SHP77 (cell line): ENCODE measurements around the gene GMPR.
A peak's percentile ranks its signal among the peaks of the same experiment; 100 is the strongest.
"Not testable (repeated sequence)": the region's sequence is repeated elsewhere in the genome, so short reads cannot be mapped to it uniquely, and the experiment has no call there.

Experiments
- DNase-seq, 2 experiments: peaks; one replicate each; lab custom pipeline; 2025; lab: John Stamatoyannopoulos, UW

Gene GMPR

GRCh38 chr6:16225062-16225731, 13.2 kb upstream of the GMPR start:
- not testable (repeated sequence) for DNase-seq

- not testable (repeated sequence) for DNase-seq
Measured at GRCh38 chr6:16226117-16227047, 12.0 kb upstream of the GMPR start.

- no peak for DNase-seq
Measured at GRCh38 chr6:16227048-16227562, 11.3 kb upstream of the GMPR start.

- DNase-seq = no peak
Measured at GRCh38 chr6:16227605-16228004, 10.8 kb upstream of the GMPR start.

- no peak for DNase-seq
Measured at GRCh38 chr6:16228043-16228442, 10.3 kb upstream of the GMPR start.

- no peak for DNase-seq
Measured at GRCh38 chr6:16228709-16229665, 9.4 kb upstream of the GMPR start.

- DNase-seq = no peak
Measured at GRCh38 chr6:16229700-16230099, 8.7 kb upstream of the GMPR start.

- DNase-seq = no peak
Measured at GRCh38 chr6:16230953-16231352, 7.4 kb upstream of the GMPR start.

- DNase-seq = no peak
Measured at GRCh38 chr6:16232086-16232485, 6.3 kb upstream of the GMPR start.

- DNase-seq = no peak
Measured at GRCh38 chr6:16236009-16236501, 2.3 kb upstream of the GMPR start.

GRCh38 chr6:16236631-16237199, 1.7 kb upstream of the GMPR start:
- DNase-seq = no peak

GRCh38 chr6:16237242-16237641, 1.1 kb upstream of the GMPR start:
- no peak for DNase-seq

- peak; percentile 7 to 38 for DNase-seq
Measured at GRCh38 chr6:16238963-16239797, 793 bp downstream of the GMPR start.

- no peak for DNase-seq
Measured at GRCh38 chr6:16239798-16240123, 1.4 kb downstream of the GMPR start.

GRCh38 chr6:16240589-16241320, 2.4 kb downstream of the GMPR start:
- DNase-seq = no peak

GRCh38 chr6:16241321-16241689, 2.9 kb downstream of the GMPR start:
- no peak for DNase-seq

- no peak for DNase-seq
Measured at GRCh38 chr6:16243055-16243454, 4.7 kb downstream of the GMPR start.

GRCh38 chr6:16243664-16244063, 5.3 kb downstream of the GMPR start:
- DNase-seq = no peak

GRCh38 chr6:16244446-16244845, 6.1 kb downstream of the GMPR start:
- DNase-seq = no peak

GRCh38 chr6:16244869-16245451, 6.6 kb downstream of the GMPR start:
- DNase-seq = no peak
